K562 (cell line): Measurements from ENCODE around the gene PARP15. TPM values are rescaled to one million over a fixed set of nuclear protein-coding genes. Genes with fewer than 3 reads are reported as not detected.

ENCODE experiments used
- BCOR ChIP-seq: fragments of 450-650 bp; IDR thresholded peaks from 2 replicates; pipeline ENCODE4 v1.6.1; 2016
- CBX1 ChIP-seq: sonication (generic); IDR thresholded peaks from 2 replicates; pipeline ENCODE4 v1.6.1; 2016; ENCODE audit warnings: antibody characterized with exemption, low read depth, mild to moderate bottlenecking
- CREB1 ChIP-seq, 2 experiments: sonication (generic) in 1 of 2; formaldehyde crosslinking in 1 of 2; IDR thresholded peaks; 2 replicates each; pipeline versions ENCODE4 v1.6.1 to v1.8.0; 2012 to 2022; ENCODE audit warnings: inconsistent platforms in 1 of 2, mild to moderate bottlenecking in 1 of 2, missing genetic modification reagents in 1 of 2, moderate library complexity in 1 of 2
- CREM ChIP-seq: IDR thresholded peaks from 2 replicates; pipeline ENCODE4 v1.6.1; 2014; ENCODE audit warnings: antibody characterized with exemption, low read depth
- E2F1 ChIP-seq: sonication (generic); formaldehyde crosslinking; IDR thresholded peaks from 2 replicates; pipeline ENCODE4 v1.8.1; 2023; ENCODE audit warnings: mild to moderate bottlenecking, missing genetic modification reagents, moderate library complexity
- ELF1 ChIP-seq: fragments of 200-800 bp; sonication (Bioruptor generic); IDR thresholded peaks from 2 replicates; pipeline ENCODE4 v1.6.1; 2016; ENCODE audit warnings: missing genetic modification characterization, missing compliant biosample characterization
- KDM4B ChIP-seq, 2 experiments: fragments of 450-650 bp in 1 of 2; sonication (generic) in 1 of 2; IDR thresholded peaks; 2 replicates each; pipeline ENCODE4 v1.6.1; 2016 to 2017; ENCODE audit warnings: borderline replicate concordance in 2 of 2, antibody characterized with exemption in 1 of 2, low read depth in 1 of 2, mild to moderate bottlenecking in 1 of 2
- L3MBTL2 ChIP-seq: fragments of 450-650 bp; IDR thresholded peaks from 2 replicates; pipeline ENCODE4 v1.6.1; 2016; ENCODE audit warnings: mild to moderate bottlenecking, moderate library complexity
- NR4A1 ChIP-seq, 2 experiments: fragments of 250-450 bp in 1 of 2; fragments of 450-650 bp in 1 of 2; sonication (Bioruptor Pico) in 1 of 2; IDR thresholded peaks; 2 replicates each; pipeline versions ENCODE4 v1.4.0 to v1.6.1; 2016 to 2020; ENCODE audit warnings: mild to moderate bottlenecking in 2 of 2, missing compliant biosample characterization in 1 of 2, missing genetic modification characterization in 1 of 2, moderate library complexity in 1 of 2
- POLR2A ChIP-seq: fragments of 450-650 bp; conservative IDR thresholded peaks from 2 replicates; pipeline ENCODE4 v1.6.1; 2016
- SETDB1 ChIP-seq: IDR thresholded peaks from one replicate; pipeline ENCODE4 v1.6.1; 2012; ENCODE audit warnings: low read length, control low read depth, inconsistent platforms
- SMAD1 ChIP-seq: fragments of 150-350 bp; IDR thresholded peaks from 2 replicates; pipeline ENCODE4 v1.6.1; 2014; ENCODE audit warnings: low read length, low read depth; ENCODE audit not compliant: partially characterized antibody
- TAL1 ChIP-seq: fragments of 450-650 bp; IDR thresholded peaks from 2 replicates; pipeline ENCODE4 v1.6.1; 2016; ENCODE audit warnings: mild to moderate bottlenecking
- ZNF175 ChIP-seq: fragments of 200-800 bp; sonication (Bioruptor generic); IDR thresholded peaks from 2 replicates; pipeline ENCODE4 v1.6.1; 2016; ENCODE audit warnings: low read depth, mild to moderate bottlenecking, missing genetic modification characterization, missing compliant biosample characterization
- ZNF695 ChIP-seq: fragments of 450-650 bp; formaldehyde crosslinking; IDR thresholded peaks from 2 replicates; pipeline ENCODE4 v1.4.0; 2020; ENCODE audit warnings: mild to moderate bottlenecking, moderate library complexity
- polyA plus RNA-seq, 8 experiments: library from polyadenylated mRNA; depleted of rRNA in 4 of 8; stranded (reverse) in 5 of 8; unstranded in 3 of 8; fragments of >200 nt; fragmentation: Nextera tagmentation in 2 of 8; fragmentation: Illumina TruSeq in 1 of 8; extraction: Ambion mirVana in 2 of 8; extraction: Trizol in 1 of 8; gene quantifications; 2 replicates each; pipeline versions ENCODE4 v1.2.1 to v1.2.3, GENCODE V29; 2011 to 2014; ENCODE audit warnings: inconsistent platforms in 1 of 8, missing spikeins in 1 of 8
- total RNA-seq, 7 experiments: library from RNA; depleted of rRNA in 6 of 7; stranded (reverse); fragments of >200 nt in 6 of 7; fragmentation: Illumina TruSeq in 2 of 7; extraction: Trizol in 2 of 7; gene quantifications; 2 replicates each; pipeline versions ENCODE4 v1.2.1 to v1.2.3, GENCODE V29; 2011 to 2021; ENCODE audit warnings: low replicate concordance in 1 of 7

The PARP15 gene
- total and polyA plus RNA-seq, 9 of the 15 experiments (the other 6 are each of a cell fraction or from before 2014, with no cell fraction given), result 0.05 to 0.40 (median 0.13) TPM

GRCh38 chr3:122598556-122598955 is 21.1 kb downstream of the PARP15 start (continued):
- TF ChIP-seq KDM4B (IDR thresholded peaks at IDR 0.05; ENCODE audit: borderline replicate concordance in 2 of 2, low read depth in 1 of 2) (no peak), POLR2A (no peak), ZNF175 (CRISPR knock-in tag) (no peak), CREB1 (IDR thresholded peaks at IDR 0.05) (no peak), CREB1 (CRISPR knock-in tag; IDR thresholded peaks at IDR 0.05) (no peak), ELF1 (peak; percentile 53), E2F1 (no peak), CBX1 (no peak), SETDB1 (no peak), SMAD1 (no peak), L3MBTL2 (0 out of 2 replicates have a peak, but pooled peaks have one; percentile 29), TAL1 (no peak), CREM (no peak), NR4A1 (CRISPR knock-in tag; IDR thresholded peaks at IDR 0.05) (no peak), NR4A1 (tag; IDR thresholded peaks at IDR 0.05) (0 out of 2 replicates have a peak, but pooled peaks have one; percentile 3), ZNF695 (no peak), BCOR (no peak)
